GM12873 (cell line): ENCODE results near the gene NUP188.

Source experiments
- CTCF ChIP-seq: IDR thresholded peaks from 2 replicates; pipeline ENCODE4 v1.5.1; 2012; ENCODE audit warnings: low read depth, mild to moderate bottlenecking, moderate library complexity, low read length, control low read depth; ENCODE audit not compliant: insufficient read depth; ENCODE audit errors: missing control alignments

The NUP188 gene

GRCh38 chr9:129006328-129007034 lies 59.0 kb downstream of the NUP188 start:
- peak; percentile 78 for TF ChIP-seq CTCF

- no peak for TF ChIP-seq CTCF
These were observed 59.7 kb downstream of the NUP188 start for GRCh38 chr9:129007035-129007765.

- no peak for TF ChIP-seq CTCF
These were observed 60.4 kb downstream of the NUP188 start for GRCh38 chr9:129007766-129008468.

GRCh38 chr9:129008469-129008965 lies 61.0 kb downstream of the NUP188 start:
- TF ChIP-seq CTCF: no peak

GRCh38 chr9:129008986-129009583 lies 61.6 kb downstream of the NUP188 start:
- TF ChIP-seq CTCF: no peak

- TF ChIP-seq CTCF: no peak
These were observed 62.2 kb downstream of the NUP188 start for GRCh38 chr9:129009584-129010141.
